IMR-90 (cell line): ENCODE measurements around the gene HIVEP3. TPM values are rescaled to one million over a fixed set of nuclear protein-coding genes. Genes with fewer than 3 reads are reported as not detected.

Source experiments
- ATAC-seq: fragments of 200-7000 bp; cut with Tn5 transposase; 2 replicates; pipeline ENCODE4 v1.9.1; 2020; ENCODE audit warnings: low read depth, mild to moderate bottlenecking, moderate library complexity
- BruUV-seq: library from RNA; stranded (reverse); fragments of 400-500 nt; replicated peaks from 2 replicates; lab custom pipeline; 2021; lab: Mats Ljungman, UMichigan
- CTCF ChIA-PET: fragments of 300-600 bp; formaldehyde crosslinking; extraction: SDS; loops from one replicate; lab custom pipeline; 2021; ENCODE audit warnings: antibody characterized with exemption; lab: Yijun Ruan, JAX
- POLR2A ChIA-PET: fragments of 300-600 bp; sonication (Branson Sonifier 250); formaldehyde crosslinking; loops from one replicate; lab custom pipeline; 2022; ENCODE audit warnings: antibody characterized with exemption; ENCODE audit not compliant: unreplicated experiment; lab: Charles Lee
- DNase-seq: peaks from one replicate; pipeline ENCODE4 v3.0.0; 2013
- H2AFZ ChIP-seq: replicated peaks from 2 replicates; pipeline ENCODE3; 2013; ENCODE audit warnings: low read length, mild to moderate bottlenecking; ENCODE audit not compliant: poor library complexity
- H2AK5ac ChIP-seq: 2 replicates; pipeline ENCODE4 v1.6.1; 2013; ENCODE audit warnings: low read depth, low read length, inconsistent platforms
- H2AK9ac ChIP-seq: replicated peaks from 2 replicates; pipeline ENCODE3; 2013; ENCODE audit warnings: mild to moderate bottlenecking, low read depth, low read length, moderate library complexity; ENCODE audit not compliant: poor library complexity
- H2BK120ac ChIP-seq: 2 replicates; pipeline ENCODE4 v1.6.1; 2013; ENCODE audit warnings: low read depth, low read length, inconsistent platforms
- H2BK15ac ChIP-seq: 3 replicates; pipeline ENCODE4 v1.6.1; 2013; ENCODE audit warnings: low read depth, low read length, inconsistent platforms
- H2BK20ac ChIP-seq: 2 replicates; pipeline ENCODE4 v1.6.1; 2013; ENCODE audit warnings: low read depth, mild to moderate bottlenecking, inconsistent platforms, low read length, moderate library complexity
- H2BK5ac ChIP-seq: 2 replicates; pipeline ENCODE4 v1.6.1; 2013; ENCODE audit warnings: mild to moderate bottlenecking, low read depth, low read length, inconsistent platforms; ENCODE audit not compliant: poor library complexity, severe bottlenecking
- H3K14ac ChIP-seq: replicated peaks from 2 replicates; pipeline ENCODE4 v1.6.1; 2013; ENCODE audit warnings: low read depth, low read length, inconsistent platforms
- H3K18ac ChIP-seq: 2 replicates; pipeline ENCODE4 v1.6.1; 2013; ENCODE audit warnings: low read depth, low read length, control low read depth
- H3K23ac ChIP-seq: 2 replicates; pipeline ENCODE4 v1.6.1; 2013; ENCODE audit warnings: low read depth, low read length, inconsistent platforms
- H3K27ac ChIP-seq: 2 replicates; pipeline ENCODE4 v1.5.1; 2013; ENCODE audit warnings: mild to moderate bottlenecking, control low read depth, low read length; ENCODE audit not compliant: insufficient read depth
- H3K27me3 ChIP-seq: 2 replicates; pipeline ENCODE4 v1.6.1; 2013; ENCODE audit warnings: low read length; ENCODE audit not compliant: control insufficient read depth, insufficient read depth
- H3K36me3 ChIP-seq: 2 replicates; pipeline ENCODE4 v1.6.1; 2013; ENCODE audit warnings: low read length, mixed read lengths; ENCODE audit not compliant: control insufficient read depth, insufficient read depth
- H3K4ac ChIP-seq: 2 replicates; pipeline ENCODE4 v1.6.1; 2013; ENCODE audit warnings: low read depth, low read length, inconsistent platforms
- H3K4me1 ChIP-seq: 2 replicates; pipeline ENCODE4 v1.6.1; 2013; ENCODE audit warnings: low read length, mixed read lengths; ENCODE audit not compliant: control insufficient read depth, insufficient read depth
- H3K4me2 ChIP-seq: 2 replicates; pipeline ENCODE4 v1.6.1; 2013; ENCODE audit warnings: low read depth, mild to moderate bottlenecking, control low read depth, low read length, moderate library complexity
- H3K4me3 ChIP-seq: 2 replicates; pipeline ENCODE4 v1.5.1; 2013; ENCODE audit warnings: low read depth, mild to moderate bottlenecking, control low read depth, low read length, moderate library complexity; ENCODE audit not compliant: insufficient read depth
- H3K56ac ChIP-seq: 2 replicates; pipeline ENCODE4 v1.6.1; 2013; ENCODE audit warnings: low read length, inconsistent platforms; ENCODE audit not compliant: insufficient read depth; ENCODE audit errors: extremely low read depth
- H3K79me1 ChIP-seq, 2 experiments: 2 replicates each; pipeline ENCODE4 v1.6.1; 2013; ENCODE audit warnings: low read length in 2 of 2, inconsistent platforms in 1 of 2, low read depth in 1 of 2
- H3K9ac ChIP-seq: 2 replicates; pipeline ENCODE4 v1.6.1; 2013; ENCODE audit warnings: low read depth, low read length, control low read depth
- H3K9me1 ChIP-seq: 2 replicates; pipeline ENCODE4 v1.6.1; 2013; ENCODE audit warnings: low read length, inconsistent platforms; ENCODE audit not compliant: insufficient read depth
- H3K9me3 ChIP-seq: 2 replicates; pipeline ENCODE4 v1.6.1; 2013; ENCODE audit warnings: low read length; ENCODE audit not compliant: control insufficient read depth, insufficient read depth
- H4K20me1 ChIP-seq: 2 replicates; pipeline ENCODE4 v1.6.1; 2013; ENCODE audit warnings: low read length, inconsistent platforms; ENCODE audit not compliant: insufficient read depth
- H4K5ac ChIP-seq: 2 replicates; pipeline ENCODE4 v1.6.1; 2013; ENCODE audit warnings: mild to moderate bottlenecking, low read depth, low read length, control low read depth
- H4K8ac ChIP-seq, 2 experiments: 2 replicates each; pipeline ENCODE4 v1.6.1; 2013; ENCODE audit warnings: low read depth in 2 of 2, low read length in 2 of 2, control low read depth in 1 of 2, inconsistent platforms in 1 of 2
- H4K91ac ChIP-seq: 2 replicates; pipeline ENCODE4 v1.6.1; 2013; ENCODE audit warnings: low read depth, low read length, inconsistent platforms; ENCODE audit not compliant: insufficient read depth
- BHLHE40 ChIP-seq: fragments of 150-350 bp; IDR thresholded peaks from 2 replicates; pipeline ENCODE4 v1.6.1; 2016; ENCODE audit warnings: mild to moderate bottlenecking, low read depth, low read length
- POLR2A ChIP-seq: IDR thresholded peaks from 2 replicates; pipeline ENCODE4 v1.6.1; 2012; ENCODE audit warnings: mild to moderate bottlenecking, low read depth, low read length
- SMC3 ChIP-seq: fragments of 150-350 bp; IDR thresholded peaks from 2 replicates; pipeline ENCODE4 v1.6.1; 2016; ENCODE audit warnings: low read depth, mild to moderate bottlenecking, antibody characterized with exemption, low read length, moderate library complexity
- WGBS, 2 experiments: methylation state at CpG; one replicate each; pipeline versions ENCODE4 v1.1.5 to v1.1.7; 2013; ENCODE audit warnings: missing lambda C conversion rate in 2 of 2; ENCODE audit not compliant: insufficient read length in 1 of 2; ENCODE audit errors: extremely low coverage in 2 of 2; 5-methylcytosine and 5-hydroxymethylcytosine counted together
- dilution Hi-C: fragments of 300-500 bp; cut with HindIII; formaldehyde crosslinking; loops from one replicate; pipeline ENCODE4 v1.14.3; 2018; ENCODE audit warnings: low sequenced_read_pairs; ENCODE audit not compliant: unreplicated experiment
- in situ Hi-C: fragments of 300-500 bp; cut with MboI; formaldehyde crosslinking; loops from 3 replicates; pipeline ENCODE4 v1.14.3; 2019; ENCODE audit warnings: low sequenced_read_pairs, inconsistent platforms, mixed read lengths
- intact Hi-C: fragments of 100-400 bp; cut with micrococcal nuclease; formaldehyde crosslinking; loops from 2 replicates; pipeline ENCODE4 v1.10.0; 2022
- polyA plus RNA-seq, 3 experiments: library from polyadenylated mRNA; depleted of rRNA; stranded (reverse); fragments of >200 nt; gene quantifications; 2 replicates each; pipeline ENCODE4 v1.2.3, GENCODE V29; 2012; ENCODE audit warnings: low replicate concordance in 1 of 3
- total RNA-seq: library from RNA; depleted of rRNA; stranded (reverse); fragments of >200 nt; gene quantifications from 2 replicates; pipeline ENCODE4 v1.2.3, GENCODE V29; 2012

HIVEP3 gene
- total and polyA plus RNA-seq, 2 of the 4 experiments (the other 2 are of a cell fraction) = 1.4 to 4.0 TPM

DNA sequence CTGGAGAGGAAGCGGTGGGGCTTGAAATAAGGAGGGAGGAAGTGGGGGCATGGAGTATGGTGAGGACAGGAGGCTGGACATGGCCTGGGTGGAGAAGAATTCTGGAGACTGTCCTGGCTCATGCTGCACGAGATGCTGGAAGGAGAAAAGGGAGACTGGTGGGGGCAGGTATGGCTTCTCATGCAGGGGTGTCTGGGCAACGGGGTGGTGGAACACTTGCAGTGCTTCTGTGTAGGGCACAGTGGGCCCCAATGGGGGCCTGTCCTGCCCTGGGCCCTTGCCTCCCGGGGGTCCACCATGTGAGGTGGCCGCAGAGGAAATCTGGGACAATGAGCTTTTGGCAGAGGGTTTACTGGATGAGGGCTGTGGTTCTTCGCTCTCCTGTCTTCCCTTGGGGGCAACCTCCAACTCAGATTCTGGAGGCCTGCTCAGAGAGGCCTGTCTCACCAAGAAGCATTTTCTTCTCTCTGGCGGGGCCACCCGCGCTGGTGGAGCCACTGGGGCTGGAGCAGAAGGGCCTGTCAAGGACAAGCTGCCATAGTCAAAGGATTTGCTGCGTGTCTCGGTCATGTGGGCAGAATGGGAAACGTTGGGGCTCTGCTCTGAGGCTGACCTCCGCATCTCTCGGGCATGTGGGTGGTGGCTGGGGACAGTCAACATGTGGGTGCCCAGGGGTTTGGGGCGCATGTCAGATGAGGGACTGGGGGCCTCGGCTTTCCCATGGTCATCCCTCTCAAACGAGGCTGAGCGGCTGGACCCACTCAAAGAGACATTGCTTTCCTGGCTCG lies 337.3 kb downstream of the HIVEP3 start:
- no peak overlapping the region for H3K18ac ChIP-seq
- H2AK5ac ChIP-seq = no peak overlapping the region
- H3K4ac ChIP-seq = no peak overlapping the region
- no TSS peak for BruUV-seq
- dilution Hi-C loops = no loop called here
- POLR2A ChIA-PET = no interaction called here
- H2BK15ac ChIP-seq = no peak overlapping the region
- no peak overlapping the region for H3K9ac ChIP-seq
- no peaks in the 10 kb centered on the region for H3K27me3 ChIP-seq
- H3K4me2 ChIP-seq = no peak overlapping the region
- no peak overlapping the region for H2AK9ac ChIP-seq
- no peak overlapping the region for H3K14ac ChIP-seq
- in situ Hi-C loops = no loop called here
- no peaks in the 10 kb centered on the region for H3K9me3 ChIP-seq
- DNase-seq (no peak), ATAC-seq (no peak)
- H3K9me1 ChIP-seq = no peaks in the 10 kb centered on the region
- H4K91ac ChIP-seq = no peak overlapping the region
- WGBS, 2 experiments = 96% methylated on average over 7 of the region's 19 CpGs; no CpG with 5 or more reads in 1 of the 2 experiments
- no peaks in the 10 kb centered on the region; the same call in 1 of the 2 replicates for H3K36me3 ChIP-seq
- intact Hi-C loops = no loop called here
- no peak overlapping the region for H2BK20ac ChIP-seq
- H2AFZ ChIP-seq = no peak overlapping the region
- no peaks in the 10 kb centered on the region for H4K20me1 ChIP-seq
- TF ChIP-seq SMC3 (no peak), BHLHE40 (no peak), POLR2A (no peak)
- H2BK120ac ChIP-seq = no peak overlapping the region
- H4K8ac ChIP-seq = no peak overlapping the region
- no peak overlapping the region for H4K5ac ChIP-seq
- H3K23ac ChIP-seq = no peak overlapping the region
- CTCF ChIA-PET = no interaction called here
- H3K56ac ChIP-seq = no peak overlapping the region
- no peak overlapping the region for H2BK5ac ChIP-seq
- no peaks in the 10 kb centered on the region for H3K79me1 ChIP-seq
- no peaks in the 10 kb centered on the region for H3K4me1 ChIP-seq
- H3K27ac ChIP-seq = no peak overlapping the region
- no peak overlapping the region for H3K4me3 ChIP-seq
